Stimulated activated CD4-positive, alpha-beta T cell treated with anti-CD3 and anti-CD28 coated beads, Interleukin-12 subunit alpha, Interleukin-12 subunit beta, amount 100 ng/mL, for 48 hours (primary cell): ENCODE measurements around the gene RGL1.
A peak's percentile ranks its signal among the peaks of the same experiment; 100 is the strongest.

ENCODE experiments used
- DNase-seq, 3 donors: peaks; one replicate each; pipeline ENCODE4 v3.0.0-alpha.2; 2020; ENCODE audit warnings: low read depth in 2 of 3, low spot score in 1 of 3

Gene RGL1

GRCh38 chr1:183817576-183818288 is 12.8 kb downstream of the RGL1 start:
- no peak for DNase-seq

GRCh38 chr1:183819059-183819458 is 14.1 kb downstream of the RGL1 start:
- no peak for DNase-seq

GRCh38 chr1:183821309-183821888 is 16.5 kb downstream of the RGL1 start:
- no peak for DNase-seq

GRCh38 chr1:183821889-183822611 is 17.1 kb downstream of the RGL1 start:
- no peak for DNase-seq

GRCh38 chr1:183824291-183824690 is 19.4 kb downstream of the RGL1 start:
- no peak for DNase-seq

GRCh38 chr1:183827801-183828200 is 22.9 kb downstream of the RGL1 start:
- no peak for DNase-seq

- no peak for DNase-seq
These were observed 25.5 kb downstream of the RGL1 start for GRCh38 chr1:183830389-183830788.

- DNase-seq = no peak
These were observed 26.4 kb downstream of the RGL1 start for GRCh38 chr1:183831311-183831710.

GRCh38 chr1:183832459-183832858 is 27.5 kb downstream of the RGL1 start:
- DNase-seq = no peak

- no peak for DNase-seq
These were observed 29.6 kb downstream of the RGL1 start for GRCh38 chr1:183834568-183834967.

GRCh38 chr1:183836598-183836997 is 31.7 kb downstream of the RGL1 start:
- no peak for DNase-seq

GRCh38 chr1:183837062-183837461 is 32.1 kb downstream of the RGL1 start:
- DNase-seq = no peak

GRCh38 chr1:183838221-183838620 is 33.3 kb downstream of the RGL1 start:
- DNase-seq = no peak

- DNase-seq = no peak
These were observed 35.2 kb downstream of the RGL1 start for GRCh38 chr1:183840140-183840539.

GRCh38 chr1:183841550-183841949 is 36.6 kb downstream of the RGL1 start:
- no peak for DNase-seq

GRCh38 chr1:183841950-183842794 is 37.3 kb downstream of the RGL1 start:
- DNase-seq = peak in 2 of 3 donors; percentile 3 to 8

GRCh38 chr1:183842795-183843144 is 37.9 kb downstream of the RGL1 start:
- DNase-seq = no peak

- DNase-seq = no peak
These were observed 39.9 kb downstream of the RGL1 start for GRCh38 chr1:183844806-183845205.

- DNase-seq = no peak
These were observed 40.8 kb downstream of the RGL1 start for GRCh38 chr1:183845681-183846080.

- no peak for DNase-seq
These were observed 42.7 kb downstream of the RGL1 start for GRCh38 chr1:183847641-183848040.

- DNase-seq = no peak
These were observed 45.9 kb downstream of the RGL1 start for GRCh38 chr1:183850852-183851251.

GRCh38 chr1:183859119-183859518 is 54.2 kb downstream of the RGL1 start:
- DNase-seq = no peak
